AG04449 (cell line): ENCODE measurements around the gene DOC2A.
"Not testable (repeated sequence)": the region's sequence is repeated elsewhere in the genome, so short reads cannot be mapped to it uniquely, and the experiment has no call there.

Experiments used
- CTCF ChIA-PET: fragments of 350-600 bp; formaldehyde crosslinking; extraction: SDS; loops from one replicate; lab custom pipeline; 2021; ENCODE audit warnings: antibody characterized with exemption; lab: Yijun Ruan, JAX
- POLR2A ChIA-PET: fragments of 400-600, 350-600 bp; formaldehyde crosslinking; extraction: SDS; loops from one replicate; lab custom pipeline; 2020; ENCODE audit warnings: antibody characterized with exemption, inconsistent platforms; lab: Yijun Ruan, JAX
- DNase-seq: peaks from one replicate; pipeline ENCODE4 v3.0.0-alpha.2; 2010; ENCODE audit warnings: low read depth, low spot score
- H3K4me3 ChIP-seq: 2 replicates; pipeline ENCODE4 v1.5.1; 2011; ENCODE audit warnings: low read depth, mild to moderate bottlenecking, control low read depth, low read length
- TF ChIP-seq, protein P1 (sequence below): IDR thresholded peaks from one replicate; pipeline ENCODE4 v1.5.1; 2011; ENCODE audit warnings: mild to moderate bottlenecking, moderate library complexity, low read length, control low read depth, inconsistent platforms; ENCODE audit not compliant: insufficient read depth; ENCODE audit errors: missing control alignments

DOC2A gene

DNA sequence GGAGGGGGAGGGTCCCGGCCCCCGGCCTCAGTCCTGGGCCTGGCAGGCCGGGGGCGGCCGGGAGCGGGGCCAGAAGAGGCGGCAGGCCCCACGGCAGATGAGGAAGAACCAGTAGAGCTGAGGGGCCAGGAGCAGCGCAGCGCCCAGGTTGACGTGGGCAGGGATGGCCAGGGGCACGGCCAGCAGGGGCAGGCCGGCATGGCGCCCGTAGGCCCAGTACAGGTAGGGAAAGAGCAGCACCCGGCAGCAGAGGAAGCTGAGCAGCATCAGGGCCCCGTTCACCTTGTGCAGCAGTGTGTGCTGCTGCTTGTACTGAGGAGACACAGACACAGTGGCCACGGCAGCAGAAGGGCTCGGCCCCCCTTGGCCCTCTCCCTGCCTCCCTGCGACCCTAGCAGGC lies 14.3 kb upstream of the DOC2A start:
- ChIA-PET POLR2A (no interaction called here), CTCF (no interaction called here)
- DNase-seq, result no peak
- TF ChIP-seq, protein P1, sequence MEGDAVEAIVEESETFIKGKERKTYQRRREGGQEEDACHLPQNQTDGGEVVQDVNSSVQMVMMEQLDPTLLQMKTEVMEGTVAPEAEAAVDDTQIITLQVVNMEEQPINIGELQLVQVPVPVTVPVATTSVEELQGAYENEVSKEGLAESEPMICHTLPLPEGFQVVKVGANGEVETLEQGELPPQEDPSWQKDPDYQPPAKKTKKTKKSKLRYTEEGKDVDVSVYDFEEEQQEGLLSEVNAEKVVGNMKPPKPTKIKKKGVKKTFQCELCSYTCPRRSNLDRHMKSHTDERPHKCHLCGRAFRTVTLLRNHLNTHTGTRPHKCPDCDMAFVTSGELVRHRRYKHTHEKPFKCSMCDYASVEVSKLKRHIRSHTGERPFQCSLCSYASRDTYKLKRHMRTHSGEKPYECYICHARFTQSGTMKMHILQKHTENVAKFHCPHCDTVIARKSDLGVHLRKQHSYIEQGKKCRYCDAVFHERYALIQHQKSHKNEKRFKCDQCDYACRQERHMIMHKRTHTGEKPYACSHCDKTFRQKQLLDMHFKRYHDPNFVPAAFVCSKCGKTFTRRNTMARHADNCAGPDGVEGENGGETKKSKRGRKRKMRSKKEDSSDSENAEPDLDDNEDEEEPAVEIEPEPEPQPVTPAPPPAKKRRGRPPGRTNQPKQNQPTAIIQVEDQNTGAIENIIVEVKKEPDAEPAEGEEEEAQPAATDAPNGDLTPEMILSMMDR, result no peak
- H3K4me3 ChIP-seq, result no peak overlapping the region

DNA sequence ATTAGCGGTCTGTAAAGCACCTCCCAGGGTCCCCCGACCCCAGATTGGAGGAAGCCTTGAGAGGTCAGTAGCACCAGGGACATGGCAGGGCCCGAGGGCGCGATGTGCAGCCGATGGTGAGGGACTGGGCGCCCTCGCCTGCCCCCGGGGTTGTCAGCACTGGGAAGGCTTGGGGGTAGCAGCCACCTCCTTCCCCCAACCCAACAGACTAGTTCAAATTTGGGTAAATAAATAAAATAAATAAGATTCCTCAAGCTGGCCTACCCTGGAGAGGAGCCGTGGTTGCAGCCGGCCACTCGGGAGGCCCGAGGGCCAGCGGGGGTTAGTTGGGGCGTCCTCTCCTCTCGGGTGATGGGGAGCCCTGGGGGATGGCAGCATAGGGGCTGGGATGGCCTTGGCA lies 13.6 kb upstream of the DOC2A start:
- H3K4me3 ChIP-seq, result no peak overlapping the region
- ChIA-PET CTCF (interaction anchor here (3.4 kb wide), 1 partner anchor 8 kb away, joined by 41 read pairs; the partner anchor contains the start of gene TLCD3B), POLR2A (no interaction called here)
- DNase-seq, result no peak
- TF ChIP-seq, protein P1, result no peak

DNA sequence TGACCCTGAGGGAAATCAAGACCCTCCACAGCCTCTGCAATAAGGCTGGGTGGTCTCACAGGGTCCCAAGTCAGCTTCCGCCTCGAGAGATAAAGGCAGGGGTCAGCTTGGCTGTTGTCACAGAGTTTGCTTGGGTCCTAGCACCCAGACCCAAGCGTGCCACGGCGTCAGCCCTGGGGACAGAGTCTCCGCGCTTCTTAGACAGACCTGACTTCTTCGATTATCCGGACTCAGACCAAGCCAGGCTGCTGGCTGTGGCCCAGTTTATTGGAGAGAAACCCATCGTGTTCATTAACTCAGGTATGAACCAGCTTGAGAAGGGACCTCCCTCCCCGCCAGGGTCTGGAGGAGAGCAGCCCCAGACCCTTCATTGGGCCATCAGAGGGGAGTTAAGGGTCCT lies 12.8 kb upstream of the DOC2A start:
- ChIA-PET POLR2A (no interaction called here), CTCF (interaction anchor here (1.1 to 3.4 kb wide), 5 partner anchors 9 to 323 kb away, joined by 3 to 41 read pairs (median 4); partner anchors contain the start of gene TLCD3B)
- DNase-seq, result no peak
- TF ChIP-seq, protein P1, result no peak
- H3K4me3 ChIP-seq, result no peak overlapping the region

DNA sequence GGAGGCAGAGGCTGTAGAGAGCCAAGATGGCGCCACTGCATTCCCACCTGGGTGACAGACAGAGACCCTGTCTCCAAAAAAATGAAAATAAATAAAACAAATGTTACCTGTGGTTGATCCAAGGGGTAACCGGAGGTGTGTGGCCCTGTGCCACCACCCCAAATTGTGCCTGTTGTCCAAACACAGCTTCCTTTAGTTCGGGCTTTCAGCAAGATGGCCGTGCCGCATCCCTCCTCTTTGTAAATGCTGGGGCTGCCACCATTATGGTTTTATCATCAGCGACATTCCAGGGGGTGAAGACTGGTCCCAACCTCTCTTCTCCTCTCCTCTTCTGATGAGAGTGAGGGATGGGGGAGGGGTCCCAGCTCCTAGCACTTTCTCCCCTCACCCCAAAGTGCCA lies 12.1 kb upstream of the DOC2A start, which contains the start of gene C16orf92:
C16orf92 (plus strand) TSS at position 312 of the 400 bp plus-strand sequence. CDS start 143 bp downstream, outside the sequence.
- POLR2A ChIA-PET, result no interaction called here

DNA sequence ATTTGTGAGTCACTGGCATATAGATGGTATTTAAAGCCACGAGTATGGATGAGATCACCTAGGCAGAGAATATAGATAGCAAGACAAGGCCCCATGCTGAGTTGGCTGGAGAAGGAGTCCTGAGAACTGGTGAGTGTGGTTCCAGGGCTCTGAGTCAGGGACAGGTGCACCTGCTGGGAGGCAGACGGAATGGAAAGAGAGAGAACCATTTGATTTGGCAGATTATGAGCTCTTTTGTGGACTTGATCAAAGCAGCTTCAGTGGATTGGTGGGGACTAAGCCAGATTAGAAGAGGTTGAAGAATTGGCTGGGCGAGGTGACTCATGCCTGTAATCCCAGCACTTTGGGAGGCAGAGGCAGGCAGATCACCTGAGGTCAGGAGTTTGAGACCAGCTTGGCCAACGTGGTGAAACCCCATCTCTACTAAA lies 7.9 kb upstream of the DOC2A start:
- ChIA-PET POLR2A (interaction anchor here (0.5 kb wide), 1 partner anchor 203 kb away, joined by 3 read pairs; the partner anchor contains the start of gene PAGR1), CTCF (interaction anchor here (1.3 to 2.7 kb wide), 8 partner anchors 10 to 318 kb away, joined by 3 to 18 read pairs (median 7); partner anchors contain the start of gene TLCD3B)
- H3K4me3 ChIP-seq, result no peak overlapping the region
- DNase-seq, result no peak
- TF ChIP-seq, protein P1, result no peak

More for the DNA sequence above, 12.1 kb upstream of the DOC2A start, which contains the start of gene C16orf92:
- no peak within 1 kb of the TSS for H3K4me3 ChIP-seq
- CTCF ChIA-PET, result interaction anchor here (0.6 to 3.4 kb wide), 10 partner anchors 9 to 1055 kb away, joined by 3 to 41 read pairs (median 4); partner anchors contain the start of gene TLCD3B
- no peak for DNase-seq
- TF ChIP-seq, protein P1, result no peak

DNA sequence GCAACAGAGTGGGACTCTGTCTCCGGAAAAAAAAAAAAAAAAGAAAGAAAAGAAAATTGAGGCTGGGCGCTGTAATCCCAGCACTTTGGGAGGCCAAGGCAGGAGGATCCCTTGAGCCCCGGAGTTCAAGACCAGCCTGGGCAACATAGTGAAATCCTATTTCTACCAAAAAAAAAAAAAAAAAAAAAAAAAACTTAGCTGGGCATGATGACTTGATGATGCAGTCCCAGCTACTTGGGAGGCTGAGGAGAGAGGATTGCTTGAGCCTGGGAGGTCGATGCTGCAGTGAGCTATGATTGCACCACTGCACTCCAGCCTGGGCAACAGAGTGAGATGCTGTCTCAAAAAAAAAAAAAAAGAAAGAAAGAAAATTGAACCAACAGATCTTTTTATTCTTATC lies 7.1 kb upstream of the DOC2A start:
- CTCF ChIA-PET, result interaction anchor here (0.6 to 2.7 kb wide), 8 partner anchors 11 to 371 kb away, joined by 3 to 18 read pairs (median 6); partner anchors contain the start of gene TLCD3B
- POLR2A ChIA-PET, DNase-seq, H3K4me3 ChIP-seq: not testable (repeated sequence)

DNA sequence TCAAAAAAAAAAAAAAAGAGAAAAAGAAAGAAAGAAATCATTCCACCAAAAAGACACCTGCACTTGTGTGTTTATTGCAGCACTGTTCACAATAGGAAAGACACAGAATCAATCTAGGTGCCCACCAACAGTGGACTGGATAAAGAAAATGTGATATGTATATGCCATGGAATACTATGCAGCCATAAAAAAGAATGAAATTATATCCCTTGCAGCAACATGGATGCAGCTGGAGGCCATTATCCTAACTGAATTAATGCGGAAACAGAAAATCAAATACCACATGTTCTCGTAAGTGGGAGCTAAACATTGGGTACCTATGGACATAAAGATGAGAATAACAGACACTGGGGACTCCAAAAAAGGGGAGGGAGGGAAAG lies 6.4 kb upstream of the DOC2A start:
- CTCF ChIA-PET, result interaction anchor here (0.6 to 2.7 kb wide), 7 partner anchors 11 to 372 kb away, joined by 3 to 5 read pairs (median 3); no protein-coding TSS in a partner anchor
- POLR2A ChIA-PET, result no interaction called here
- H3K4me3 ChIP-seq, result no peak overlapping the region
- DNase-seq, result no peak
- TF ChIP-seq, protein P1, result no peak
